H9 (cell line): ENCODE results near the gene SPPL3. TPM values are rescaled to one million over a fixed set of nuclear protein-coding genes. Genes with fewer than 3 reads are reported as not detected.
"Not testable (repeated sequence)": the region's sequence is repeated elsewhere in the genome, so short reads cannot be mapped to it uniquely, and the experiment has no call there.

Experiments used
- DNase-seq: peaks from one replicate; pipeline ENCODE4 v3.0.0-alpha.2; 2017
- H2AFZ ChIP-seq: one replicate; pipeline ENCODE4 v1.6.1; 2013; ENCODE audit warnings: mild to moderate bottlenecking, low read length, control low read depth, moderate library complexity
- H2AK5ac ChIP-seq: 2 replicates; pipeline ENCODE4 v1.6.1; 2013; ENCODE audit warnings: low read length, control low read depth, mixed read lengths; ENCODE audit not compliant: insufficient read length
- H2BK120ac ChIP-seq: one replicate; pipeline ENCODE4 v1.6.1; 2013; ENCODE audit warnings: low read depth, mild to moderate bottlenecking, low read length, control low read depth, inconsistent platforms; ENCODE audit not compliant: poor library complexity, severe bottlenecking
- H2BK12ac ChIP-seq: 2 replicates; pipeline ENCODE4 v1.6.1; 2013; ENCODE audit warnings: low read length, control low read depth, mixed read lengths, low read depth; ENCODE audit not compliant: insufficient read length
- H2BK15ac ChIP-seq: 2 replicates; pipeline ENCODE4 v1.6.1; 2013; ENCODE audit warnings: low read depth, low read length, control low read depth
- H2BK20ac ChIP-seq: one replicate; pipeline ENCODE4 v1.6.1; 2013; ENCODE audit warnings: low read depth, mild to moderate bottlenecking, low read length, control low read depth, inconsistent platforms; ENCODE audit not compliant: poor library complexity, severe bottlenecking
- H2BK5ac ChIP-seq: 2 replicates; pipeline ENCODE4 v1.6.1; 2013; ENCODE audit warnings: low read length, control low read depth, mixed read lengths; ENCODE audit not compliant: insufficient read length
- H3K14ac ChIP-seq: 2 replicates; pipeline ENCODE4 v1.6.1; 2013; ENCODE audit warnings: low read length, control low read depth; ENCODE audit not compliant: insufficient read depth
- H3K18ac ChIP-seq: 2 replicates; pipeline ENCODE4 v1.6.1; 2013; ENCODE audit warnings: low read depth, mild to moderate bottlenecking, mixed read lengths, low read length, control low read depth; ENCODE audit not compliant: insufficient read length
- H3K23ac ChIP-seq: 2 replicates; pipeline ENCODE4 v1.6.1; 2013; ENCODE audit warnings: low read length, control low read depth, mixed read lengths, low read depth; ENCODE audit not compliant: insufficient read length
- H3K23me2 ChIP-seq: 2 replicates; pipeline ENCODE4 v1.6.1; 2013; ENCODE audit warnings: low read depth, mild to moderate bottlenecking, mixed read lengths, low read length, control low read depth; ENCODE audit not compliant: insufficient read length, poor library complexity, severe bottlenecking
- H3K27ac ChIP-seq: 2 replicates; pipeline ENCODE4 v1.5.1; 2013; ENCODE audit warnings: low read length, control low read depth, mixed read lengths, low read depth; ENCODE audit not compliant: insufficient read length
- H3K27me3 ChIP-seq: 2 replicates; pipeline ENCODE4 v1.6.1; 2013; ENCODE audit warnings: low read length, control low read depth, inconsistent platforms; ENCODE audit not compliant: insufficient read depth
- H3K4ac ChIP-seq: 2 replicates; pipeline ENCODE4 v1.6.1; 2013; ENCODE audit warnings: low read depth, mild to moderate bottlenecking, control low read depth, inconsistent platforms, low read length, moderate library complexity
- H3K4me1 ChIP-seq: 2 replicates; pipeline ENCODE4 v1.6.1; 2013; ENCODE audit warnings: low read length, control low read depth, inconsistent platforms; ENCODE audit not compliant: insufficient read depth
- H3K4me2 ChIP-seq: 2 replicates; pipeline ENCODE4 v1.6.1; 2013; ENCODE audit warnings: low read length, control low read depth, mixed read lengths; ENCODE audit not compliant: insufficient read length, insufficient read depth
- H3K56ac ChIP-seq: 2 replicates; pipeline ENCODE4 v1.6.1; 2013; ENCODE audit warnings: low read depth, mild to moderate bottlenecking, mixed read lengths, low read length, control low read depth; ENCODE audit not compliant: insufficient read length
- H3K79me1 ChIP-seq: 2 replicates; pipeline ENCODE4 v1.6.1; 2013; ENCODE audit warnings: low read depth, mild to moderate bottlenecking, moderate library complexity, low read length, control low read depth, inconsistent platforms; ENCODE audit not compliant: insufficient read depth, poor library complexity, severe bottlenecking
- H3K79me2 ChIP-seq: 2 replicates; pipeline ENCODE4 v1.6.1; 2013; ENCODE audit warnings: low read length, control low read depth, inconsistent platforms; ENCODE audit not compliant: insufficient read depth
- H3K9ac ChIP-seq: 2 replicates; pipeline ENCODE4 v1.6.1; 2013; ENCODE audit warnings: low read length, control low read depth, mixed read lengths; ENCODE audit not compliant: insufficient read length; ENCODE audit errors: extremely low read depth
- H3K9me3 ChIP-seq: one replicate; pipeline ENCODE4 v1.6.1; 2013; ENCODE audit warnings: low read depth, low read length, inconsistent platforms; ENCODE audit not compliant: control insufficient read depth
- H3T11ph ChIP-seq: one replicate; pipeline ENCODE4 v1.6.1; 2013; ENCODE audit warnings: mild to moderate bottlenecking, low read length, control low read depth, inconsistent platforms
- H4K20me1 ChIP-seq: one replicate; pipeline ENCODE4 v1.6.1; 2013; ENCODE audit not compliant: control insufficient read depth, insufficient read length, insufficient read depth
- H4K5ac ChIP-seq: 2 replicates; pipeline ENCODE4 v1.6.1; 2013; ENCODE audit warnings: low read depth, mild to moderate bottlenecking, mixed read lengths, low read length, control low read depth; ENCODE audit not compliant: insufficient read length
- H4K8ac ChIP-seq: replicated peaks from 2 replicates; pipeline ENCODE4 v1.6.1; 2013; ENCODE audit warnings: low read length, control low read depth, mixed read lengths, low read depth; ENCODE audit not compliant: insufficient read length
- H4K91ac ChIP-seq: 2 replicates; pipeline ENCODE4 v1.6.1; 2013; ENCODE audit warnings: low read depth, mild to moderate bottlenecking, moderate library complexity, mixed read lengths, low read length, control low read depth; ENCODE audit not compliant: insufficient read length
- H3K27ac Mint-ChIP-seq, 3 experiments: 2 replicates in 2 of 3; 3 replicates in 1 of 3; pipeline ENCODE4 v1.8.0; 2020 to 2021; ENCODE audit warnings: mixed read lengths in 3 of 3, mild to moderate bottlenecking in 1 of 3, moderate library complexity in 1 of 3
- H3K27me3 Mint-ChIP-seq: 2 replicates; pipeline ENCODE4 v1.8.0; 2021; ENCODE audit warnings: low read depth, mild to moderate bottlenecking, moderate library complexity, mixed read lengths
- H3K36me3 Mint-ChIP-seq, 3 experiments: 2 replicates in 2 of 3; 3 replicates in 1 of 3; pipeline ENCODE4 v1.8.0; 2020 to 2021; ENCODE audit warnings: low read depth in 3 of 3, mixed read lengths in 3 of 3; ENCODE audit not compliant: insufficient read depth in 1 of 3
- H3K4me1 Mint-ChIP-seq, 2 experiments: 2 replicates each; pipeline ENCODE4 v1.8.0; 2020; ENCODE audit warnings: mixed read lengths in 2 of 2
- H3K4me3 Mint-ChIP-seq, 2 experiments: 2 replicates in 1 of 2; 3 replicates in 1 of 2; pipeline ENCODE4 v1.8.0; 2020 to 2021; ENCODE audit warnings: mild to moderate bottlenecking in 2 of 2, mixed read lengths in 2 of 2, moderate library complexity in 1 of 2
- H3K9me3 Mint-ChIP-seq, 2 experiments: 2 replicates in 1 of 2; 3 replicates in 1 of 2; pipeline ENCODE4 v1.8.0; 2020; ENCODE audit warnings: mild to moderate bottlenecking in 2 of 2, mixed read lengths in 2 of 2, moderate library complexity in 1 of 2
- CTCF ChIP-seq: fragments of 200-600 bp; sonication (generic); conservative IDR thresholded peaks from 3 replicates; pipeline ENCODE4 v1.8.0; 2021; ENCODE audit warnings: antibody characterized with exemption, mild to moderate bottlenecking
- WGBS: extraction: QIAGEN DNeasy Blood & Tissue Kit; methylation state at CpG from one replicate; pipeline ENCODE4 v1.1.7; 2013; ENCODE audit warnings: missing lambda C conversion rate, low lambda C conversion rate, mixed read lengths; ENCODE audit not compliant: insufficient read length; ENCODE audit errors: extremely low coverage; 5-methylcytosine and 5-hydroxymethylcytosine counted together
- total RNA-seq: library from RNA; stranded (reverse); gene quantifications from 2 replicates; pipeline ENCODE4 v1.2.1, GENCODE V29; 2021

The SPPL3 gene
- total RNA-seq, 1 experiment from 2014 or later = 46.3 TPM

GRCh38 chr12:120901818-120902217, 2.3 kb downstream of the SPPL3 start:
- H3K36me3 Mint-ChIP-seq = peaks cover 3 to 12% (median 11%) of the 10 kb centered on the region in 3 experiments; a peak in 5 of 7 replicates
- H2BK5ac ChIP-seq = no peak overlapping the region
- H3K18ac ChIP-seq = no peak overlapping the region
- no peak overlapping the region for H4K91ac ChIP-seq
- no peak overlapping the region for H2BK12ac ChIP-seq
- H3K14ac ChIP-seq = no peak overlapping the region
- H3K9me3 Mint-ChIP-seq = no peaks in the 10 kb centered on the region
- H3K9me3 ChIP-seq = no peaks in the 10 kb centered on the region
- no peaks in the 10 kb centered on the region for H4K20me1 ChIP-seq
- H3K23ac ChIP-seq = no peak overlapping the region
- H3K79me2 ChIP-seq = peaks cover 21% of the 10 kb centered on the region; the same call in 1 of the 2 replicates
- no peaks in the 10 kb centered on the region; the same call in 1 of the 2 replicates for H3K27me3 Mint-ChIP-seq
- H2BK20ac ChIP-seq = no peak overlapping the region
- no peak overlapping the region for H3K4ac ChIP-seq
- H2BK15ac ChIP-seq = no peak overlapping the region
- WGBS = no CpG with 5 or more reads among the region's 4 CpGs
- H3K56ac ChIP-seq = no peak overlapping the region
- H3K79me1 ChIP-seq = peaks cover 3% of the 10 kb centered on the region
- no peak overlapping the region for H4K8ac ChIP-seq
- H2AFZ ChIP-seq = no peak overlapping the region
- no peak overlapping the region for H4K5ac ChIP-seq
- H3K23me2 ChIP-seq = peaks cover 10% of the 10 kb centered on the region
- no peaks in the 10 kb centered on the region; the same call in 1 of the 2 replicates for H3K4me1 ChIP-seq
- no peak overlapping the region for H3K27ac Mint-ChIP-seq
- H3K4me2 ChIP-seq = no peak overlapping the region
- no peak for DNase-seq
- H3T11ph ChIP-seq = no peak overlapping the region
- H2BK120ac ChIP-seq = no peak overlapping the region
- no peak overlapping the region for H3K9ac ChIP-seq
- H3K27ac ChIP-seq = no peak overlapping the region
- TF ChIP-seq CTCF = no peak
- H2AK5ac ChIP-seq = no peak overlapping the region
- peak overlapping the region in 1 of 2 experiments; percentile 28; a peak in 3 of 5 replicates for H3K4me3 Mint-ChIP-seq
- no peaks in the 10 kb centered on the region for H3K27me3 ChIP-seq
- peaks cover 17 to 18% of the 10 kb centered on the region in 2 experiments for H3K4me1 Mint-ChIP-seq

GRCh38 chr12:120901101-120901500, 3.1 kb downstream of the SPPL3 start:
- H3K4me1 Mint-ChIP-seq = peaks cover 17 to 18% of the 10 kb centered on the region in 2 experiments
- H3K27ac ChIP-seq, H2AK5ac ChIP-seq, H2BK20ac ChIP-seq, DNase-seq, H3T11ph ChIP-seq, H2BK15ac ChIP-seq, H3K27me3 ChIP-seq, H3K9me3 ChIP-seq, H3K18ac ChIP-seq, H3K27me3 Mint-ChIP-seq, H3K4me1 ChIP-seq, H2BK120ac ChIP-seq, H3K27ac Mint-ChIP-seq, H3K14ac ChIP-seq, H3K23ac ChIP-seq, H3K23me2 ChIP-seq, H4K5ac ChIP-seq, H3K9ac ChIP-seq, H3K4me2 ChIP-seq, H3K9me3 Mint-ChIP-seq, H3K4me3 Mint-ChIP-seq, H3K4ac ChIP-seq, H3K56ac ChIP-seq, H4K8ac ChIP-seq, H4K91ac ChIP-seq, H2AFZ ChIP-seq, H2BK5ac ChIP-seq, H4K20me1 ChIP-seq, H3K79me1 ChIP-seq, H2BK12ac ChIP-seq: not testable (repeated sequence)
- peaks cover 21% of the 10 kb centered on the region; the same call in 1 of the 2 replicates for H3K79me2 ChIP-seq
- WGBS = no CpG with 5 or more reads among the region's 5 CpGs
- H3K36me3 Mint-ChIP-seq = peaks cover 3 to 12% (median 11%) of the 10 kb centered on the region in 3 experiments; a peak in 5 of 7 replicates
